SU-DHL-6 (cell line): Measurements from ENCODE around the gene CPA4.

ENCODE experiments used
- CTCF ChIP-seq: fragments of 200-600 bp; sonication (generic); IDR thresholded peaks from one replicate; pipeline ENCODE4 v1.5.1; 2017; ENCODE audit warnings: antibody characterized with exemption, mild to moderate bottlenecking, low read length, moderate library complexity; ENCODE audit not compliant: insufficient read depth, poor library complexity, severe bottlenecking
- EZH2phosphoT487 ChIP-seq: fragments of 200-600 bp; sonication (generic), shearing (Covaris generic); conservative IDR thresholded peaks from 2 replicates; pipeline ENCODE4 v1.6.1; 2018; ENCODE audit warnings: mild to moderate bottlenecking, antibody characterized with exemption, low read length, moderate library complexity, mixed read lengths

DNA sequence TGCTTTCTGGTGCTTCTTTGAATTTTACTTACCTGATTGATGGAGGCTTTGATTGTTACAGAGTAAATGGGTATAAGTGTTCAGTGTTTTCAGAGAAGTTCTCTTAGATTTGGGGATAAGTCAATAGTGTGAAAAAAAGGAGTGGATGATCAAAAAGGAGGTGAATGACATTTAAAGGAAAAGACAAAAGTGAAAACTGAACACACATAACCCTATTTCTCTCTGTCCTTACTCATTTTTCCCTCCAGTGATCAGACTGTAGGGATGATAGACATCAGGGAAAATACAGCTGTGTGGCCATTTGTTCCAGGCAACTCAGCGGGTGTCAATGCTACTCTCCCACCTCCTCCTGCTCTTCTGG lies 26.0 kb upstream of the CPA4 start:
- TF ChIP-seq CTCF (no peak), EZH2phosphoT487 (no peak)
